LNCAP (cell line): ENCODE data around the gene GRID1.

ENCODE experiments used
- CTCF ChIP-seq: fragments of 450-650 bp; IDR thresholded peaks from 2 replicates; pipeline ENCODE4 v1.5.1; 2017; ENCODE audit warnings: mild to moderate bottlenecking

The GRID1 gene

GRCh38 chr10:86223256-86223655 is 143.3 kb downstream of the GRID1 start:
- no peak for TF ChIP-seq CTCF

- no peak for TF ChIP-seq CTCF
Observed at GRCh38 chr10:86222687-86223086, 143.9 kb downstream of the GRID1 start.

- TF ChIP-seq CTCF, result no peak
Observed at GRCh38 chr10:86222336-86222650, 144.3 kb downstream of the GRID1 start.

- no peak for TF ChIP-seq CTCF
Observed at GRCh38 chr10:86221442-86222335, 144.9 kb downstream of the GRID1 start.

- no peak for TF ChIP-seq CTCF
Observed at GRCh38 chr10:86220626-86221025, 146.0 kb downstream of the GRID1 start.

GRCh38 chr10:86219271-86219670 is 147.3 kb downstream of the GRID1 start:
- TF ChIP-seq CTCF, result no peak

- TF ChIP-seq CTCF, result no peak
Observed at GRCh38 chr10:86218842-86219241, 147.8 kb downstream of the GRID1 start.

GRCh38 chr10:86218160-86218559 is 148.4 kb downstream of the GRID1 start:
- no peak for TF ChIP-seq CTCF
